GM21367 (cell line): Measurements from ENCODE around the gene KRTAP4-12.
"Not testable (repeated sequence)": the region's sequence is repeated elsewhere in the genome, so short reads cannot be mapped to it uniquely, and the experiment has no call there.

ENCODE experiments used
- ATAC-seq: cut with Tn5 transposase; IDR thresholded peaks from one replicate; pipeline ENCODE4 v1.9.1; 2021; ENCODE audit not compliant: unreplicated experiment

Gene KRTAP4-12

DNA sequence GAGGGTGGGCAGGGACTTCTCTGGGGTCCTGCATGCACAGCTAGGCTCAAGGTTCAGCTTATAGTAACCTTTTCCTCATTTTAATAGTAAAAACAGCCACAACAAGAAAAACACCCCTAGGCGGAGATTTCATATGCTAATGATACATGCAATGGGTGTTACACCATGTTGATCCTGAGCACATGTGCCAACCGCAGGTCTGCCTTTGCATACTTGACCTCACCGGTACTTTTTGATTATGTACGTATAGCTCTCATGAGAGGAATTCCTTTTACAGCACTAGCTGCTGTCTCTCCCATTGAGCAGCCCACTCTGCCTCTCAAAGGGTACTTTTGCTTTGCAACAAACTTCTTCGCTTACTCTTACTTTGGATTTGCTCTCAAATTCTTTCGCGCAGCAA is 27.9 kb downstream of the KRTAP4-12 start:
- ATAC-seq = no peak

DNA sequence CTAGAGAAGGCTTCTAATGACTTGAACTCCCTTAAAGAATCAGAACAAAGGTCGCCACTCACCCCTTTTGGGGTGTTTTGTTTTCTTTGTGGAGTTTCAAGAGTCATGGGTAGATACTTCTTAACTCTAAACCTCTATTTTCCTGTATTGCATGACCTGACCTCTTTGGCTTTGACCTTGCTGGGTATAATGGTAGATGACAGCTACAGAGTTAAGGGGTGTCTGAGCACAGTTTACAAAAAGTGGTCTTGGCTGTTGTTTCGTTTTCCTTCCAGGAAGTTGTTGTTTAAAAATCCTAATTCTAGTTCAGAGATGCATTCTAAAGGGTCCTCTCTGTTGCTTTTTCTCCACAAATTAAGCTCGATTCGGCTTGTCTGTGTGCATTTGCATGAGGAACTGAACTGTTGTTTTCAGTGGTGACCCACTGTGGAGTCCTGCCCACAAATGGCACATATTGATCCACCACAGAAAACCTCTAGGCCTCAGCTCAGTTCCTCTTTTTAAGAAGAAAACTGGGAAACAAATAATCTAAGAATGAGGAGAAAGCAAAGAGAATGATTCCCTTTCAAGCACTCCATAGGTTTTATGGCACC is 35.1 kb downstream of the KRTAP4-12 start:
- not testable (repeated sequence) for ATAC-seq

GRCh38 chr17:41084100-41084856 is 39.7 kb downstream of the KRTAP4-12 start, which contains the start of gene KRTAP4-7:
TSS of gene KRTAP4-7 (plus strand) at chr17:41084150. CDS start at chr17:41084207, 57 bp downstream.
- not testable (repeated sequence) for ATAC-seq

DNA sequence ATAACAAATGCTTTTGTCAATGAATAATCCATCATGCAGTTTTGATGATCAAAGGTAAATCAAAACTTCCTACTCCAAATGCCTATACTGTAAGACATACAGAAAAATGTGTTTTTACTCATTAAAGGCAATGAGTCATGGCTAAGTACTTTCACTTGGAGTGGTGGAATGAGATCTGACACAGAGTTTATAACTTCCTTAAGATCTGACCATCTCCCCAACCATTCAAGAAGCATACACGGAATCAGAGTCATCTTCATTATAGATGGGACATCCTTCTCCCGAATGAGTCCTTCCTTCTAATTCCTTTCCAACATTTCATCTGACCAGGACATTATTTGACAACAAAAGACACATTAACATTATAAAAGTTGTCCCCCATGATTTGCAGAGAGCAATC is 40.6 kb downstream of the KRTAP4-12 start:
- ATAC-seq = not testable (repeated sequence)

DNA sequence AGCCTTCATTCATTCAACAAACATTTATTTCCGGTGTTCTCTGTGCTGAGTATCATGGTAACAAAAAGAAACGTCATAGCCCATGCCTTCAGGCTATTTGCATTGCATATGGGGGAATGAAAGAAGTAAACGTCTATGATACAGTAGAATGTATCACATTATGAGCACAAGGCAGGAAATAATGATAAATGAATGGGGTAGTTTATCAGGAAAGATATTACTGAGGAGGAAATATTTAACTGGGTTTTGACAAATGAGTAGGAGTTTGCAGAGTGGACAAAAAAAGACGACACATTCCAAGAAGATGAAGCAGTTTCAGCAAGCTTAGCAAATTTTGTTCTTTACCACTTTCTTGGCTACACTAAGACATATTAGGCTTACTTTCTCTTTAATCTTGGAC is 41.4 kb downstream of the KRTAP4-12 start:
- no peak for ATAC-seq

DNA sequence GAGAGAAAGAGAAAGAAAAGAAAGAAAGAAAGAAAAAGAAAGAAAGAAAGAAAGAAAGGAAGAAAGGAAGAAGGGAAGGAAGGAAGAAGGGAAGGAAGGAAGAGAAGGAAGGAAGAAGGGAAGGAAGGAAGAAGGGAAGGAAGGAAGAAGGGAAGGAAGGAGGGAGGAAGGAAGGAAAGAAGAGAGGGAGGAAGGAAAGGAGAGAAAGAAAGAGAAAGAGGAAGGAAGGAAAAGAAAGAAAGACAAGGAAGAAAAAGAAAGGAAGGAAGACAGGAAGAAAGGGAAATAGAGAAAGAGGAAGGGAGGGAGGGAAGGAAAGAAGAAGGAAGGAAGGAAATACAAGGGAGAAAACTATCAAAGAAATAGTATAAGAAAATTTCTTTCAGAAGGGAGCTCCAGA is 47.2 kb downstream of the KRTAP4-12 start:
- no peak for ATAC-seq

DNA sequence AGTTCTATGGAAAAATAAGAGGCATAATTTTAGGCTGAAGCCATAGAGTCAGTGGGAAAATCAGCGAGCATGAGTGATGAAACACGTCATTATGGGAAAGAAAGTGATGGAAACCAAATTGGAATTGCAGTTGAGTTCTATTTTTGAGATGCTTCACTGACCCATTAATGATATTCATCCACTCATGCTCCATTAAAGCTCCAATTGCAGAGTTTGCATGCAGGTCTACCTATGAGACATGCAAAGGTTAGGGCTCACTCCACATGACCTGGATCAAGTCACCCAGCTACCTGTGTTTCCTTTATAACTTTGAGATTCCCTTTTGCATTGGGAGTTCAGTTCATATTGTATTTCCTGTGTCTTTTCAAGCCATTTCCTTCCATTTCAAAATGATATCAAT is 50.3 kb downstream of the KRTAP4-12 start:
- no peak for ATAC-seq
